Measurements from ENCODE around the gene CTCFL.
"Not testable (repeated sequence)": the region's sequence is repeated elsewhere in the genome, so short reads cannot be mapped to it uniquely, and the experiment has no call there.

CTCFL gene

DNA sequence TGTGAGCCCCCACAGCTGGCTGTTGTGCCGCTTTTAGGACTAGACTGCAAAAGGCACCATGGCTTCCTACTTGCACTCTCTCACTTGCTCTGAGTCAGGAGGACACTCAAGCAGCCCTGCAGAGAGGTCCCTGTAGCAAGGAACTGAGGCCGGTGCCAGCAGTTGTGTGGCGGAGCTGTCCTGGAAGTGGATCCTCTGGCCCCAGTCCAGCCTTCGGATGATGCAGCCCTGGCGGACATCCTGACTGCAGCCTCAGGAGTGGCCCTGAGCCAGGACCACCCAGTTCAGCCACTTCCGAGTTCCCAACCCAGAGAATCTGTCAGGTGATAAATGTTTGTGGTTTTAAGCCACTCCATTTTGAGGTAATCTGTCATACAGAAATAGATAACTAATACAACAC is 17.5 kb downstream of the CTCFL start:
- DNase-seq (ENCODE audit: low spot score): no peak

DNA sequence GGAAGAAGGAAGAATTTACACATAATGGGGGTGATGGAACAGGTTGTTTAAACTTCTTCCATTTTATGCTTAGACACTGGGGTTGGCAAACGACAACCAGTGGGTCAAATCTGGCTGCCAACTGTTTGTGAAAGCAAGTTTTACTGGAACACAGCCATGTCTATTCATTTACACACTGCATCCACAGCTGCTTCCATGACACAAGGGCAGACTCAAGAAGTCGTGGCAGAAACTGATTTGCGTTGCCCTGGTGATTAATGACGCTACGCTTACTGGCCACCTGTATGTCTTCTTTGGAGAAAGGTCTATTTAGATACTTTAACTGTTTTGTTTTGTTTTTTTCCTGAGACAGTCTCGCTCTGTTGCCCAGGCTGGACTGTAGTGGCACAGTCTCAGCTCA is 19.0 kb downstream of the CTCFL start:
- no peak for DNase-seq (ENCODE audit: low spot score)

DNA sequence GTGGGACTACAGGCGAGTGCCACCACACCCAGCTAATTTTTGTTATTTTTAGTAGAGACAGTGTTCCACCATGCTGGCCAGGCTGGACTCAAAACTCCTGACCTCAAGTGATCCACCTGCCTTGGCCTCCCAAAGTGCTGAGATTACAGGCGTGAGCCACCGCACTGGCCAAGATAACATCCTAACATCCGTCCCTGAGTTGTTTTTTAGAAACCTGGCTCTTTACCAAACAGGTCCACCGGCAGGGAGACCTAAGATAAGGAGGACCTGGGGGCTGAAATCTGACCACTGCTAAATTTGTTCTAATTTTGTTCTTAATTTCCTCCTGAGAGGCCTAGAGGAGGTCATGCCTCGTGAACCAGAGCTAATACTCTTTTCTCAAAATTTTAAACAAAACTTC is 20.5 kb downstream of the CTCFL start:
- DNase-seq (ENCODE audit: low spot score): no peak

- no peak for DNase-seq (ENCODE audit: low spot score)
Observed at GRCh38 chr20:57503035-57503658, 21.8 kb downstream of the CTCFL start.

DNA sequence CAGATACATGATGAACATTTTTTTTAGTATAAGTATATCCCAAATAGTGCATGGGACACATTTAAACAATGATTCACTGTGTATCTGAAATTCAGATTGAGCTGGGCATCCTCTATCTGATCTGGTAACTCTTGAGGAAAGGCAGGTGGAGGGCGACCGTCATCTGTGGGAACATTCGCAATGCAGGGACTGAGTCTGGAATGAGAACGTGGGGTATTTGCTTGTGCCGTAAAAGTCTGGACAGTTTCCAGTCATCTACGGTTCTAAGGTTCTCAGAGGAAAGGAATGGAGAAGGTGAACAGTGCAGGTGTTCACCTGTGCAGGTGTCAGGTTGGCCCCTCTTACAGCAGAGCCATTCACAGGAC is 22.6 kb downstream of the CTCFL start:
- DNase-seq (ENCODE audit: low spot score): no peak

GRCh38 chr20:57501461-57502335 is 23.2 kb downstream of the CTCFL start:
- DNase-seq (ENCODE audit: low spot score): no peak

- DNase-seq (ENCODE audit: low spot score): no peak
Observed at GRCh38 chr20:57500962-57501361, 24.0 kb downstream of the CTCFL start.

GRCh38 chr20:57500235-57500634 is 24.7 kb downstream of the CTCFL start:
- DNase-seq (ENCODE audit: low spot score): no peak

GRCh38 chr20:57499676-57500075 is 25.3 kb downstream of the CTCFL start:
- no peak for DNase-seq (ENCODE audit: low spot score)

GRCh38 chr20:57498425-57499400 is 26.2 kb downstream of the CTCFL start:
- DNase-seq (ENCODE audit: low spot score): no peak

- DNase-seq (ENCODE audit: low spot score): no peak
Observed at GRCh38 chr20:57496592-57496991, 28.3 kb downstream of the CTCFL start.

GRCh38 chr20:57495978-57496377 is 29.0 kb downstream of the CTCFL start:
- no peak for DNase-seq (ENCODE audit: low spot score)

DNA sequence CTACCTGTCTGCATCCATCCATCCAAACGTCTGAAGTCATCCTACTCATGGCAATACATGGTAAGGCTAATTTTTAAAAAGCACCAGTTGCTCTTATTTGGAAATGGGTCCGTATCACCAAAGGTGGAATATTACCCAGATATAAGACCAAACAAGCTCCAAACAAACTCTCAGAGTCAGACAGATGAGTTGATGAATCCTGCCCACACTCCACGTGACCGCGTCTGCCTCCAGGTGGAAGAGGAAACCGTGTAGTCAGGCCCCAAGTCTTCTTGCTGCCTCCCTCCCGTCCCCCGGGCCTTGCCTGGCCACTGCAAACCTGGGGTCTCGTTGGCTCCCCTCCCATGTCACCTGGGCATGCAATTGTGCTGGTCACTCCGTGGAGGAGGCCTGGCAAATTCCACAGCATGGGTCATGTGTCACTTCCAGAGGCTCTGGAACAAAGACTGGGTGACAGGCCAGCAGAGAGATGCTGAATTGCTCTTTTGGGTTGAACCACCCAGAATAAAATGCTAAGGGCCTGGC is 31.8 kb downstream of the CTCFL start:
- no peak for DNase-seq (ENCODE audit: low spot score)

GRCh38 chr20:57491373-57491772 is 33.6 kb downstream of the CTCFL start:
- no peak for DNase-seq (ENCODE audit: low spot score)

GRCh38 chr20:57488277-57488676 is 36.7 kb downstream of the CTCFL start:
- not testable (repeated sequence) for DNase-seq (ENCODE audit: low spot score)

- DNase-seq (ENCODE audit: low spot score): no peak
Observed at GRCh38 chr20:57485770-57486169, 39.2 kb downstream of the CTCFL start.

- DNase-seq (ENCODE audit: low spot score): no peak
Observed at GRCh38 chr20:57484772-57485171, 40.2 kb downstream of the CTCFL start.

DNA sequence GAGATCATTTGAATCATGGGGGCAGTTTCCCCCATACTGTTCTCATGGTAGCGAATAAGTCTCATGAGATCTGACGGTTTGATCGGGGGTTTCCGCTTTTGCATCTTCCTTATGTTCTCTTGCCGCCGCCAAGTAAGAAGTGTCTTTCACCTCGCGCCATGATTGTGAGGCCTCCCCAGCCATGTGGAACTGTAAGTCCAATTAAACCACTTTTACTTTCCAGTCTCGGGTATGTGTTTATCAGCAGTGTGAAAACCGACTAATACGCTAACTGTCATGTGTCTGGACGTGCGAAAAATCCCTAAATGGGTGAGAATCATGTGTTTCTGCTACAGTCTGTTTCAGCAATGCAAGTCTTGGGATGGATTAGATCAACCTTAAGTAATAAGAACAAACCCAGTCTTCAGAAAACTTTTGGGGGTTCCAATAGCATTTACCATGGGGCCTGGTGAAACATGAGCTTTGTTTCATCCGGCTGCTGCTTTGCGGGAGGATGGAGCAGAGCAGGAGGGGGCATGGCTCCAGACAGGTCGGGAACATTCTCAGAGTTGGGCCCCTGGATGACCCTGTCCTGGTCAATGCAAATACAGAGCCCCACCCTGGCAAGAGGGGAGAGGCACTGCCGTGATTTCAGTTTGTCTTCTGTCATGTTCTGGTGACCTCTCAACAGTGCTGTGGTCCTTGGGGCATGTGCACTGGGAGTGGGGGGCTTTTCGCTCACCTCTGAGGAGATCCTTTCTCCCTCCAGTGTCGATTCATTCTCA is 41.5 kb downstream of the CTCFL start:
- DNase-seq (ENCODE audit: low spot score): no peak

GRCh38 chr20:57482796-57483195 is 42.1 kb downstream of the CTCFL start:
- DNase-seq (ENCODE audit: low spot score): no peak

DNA sequence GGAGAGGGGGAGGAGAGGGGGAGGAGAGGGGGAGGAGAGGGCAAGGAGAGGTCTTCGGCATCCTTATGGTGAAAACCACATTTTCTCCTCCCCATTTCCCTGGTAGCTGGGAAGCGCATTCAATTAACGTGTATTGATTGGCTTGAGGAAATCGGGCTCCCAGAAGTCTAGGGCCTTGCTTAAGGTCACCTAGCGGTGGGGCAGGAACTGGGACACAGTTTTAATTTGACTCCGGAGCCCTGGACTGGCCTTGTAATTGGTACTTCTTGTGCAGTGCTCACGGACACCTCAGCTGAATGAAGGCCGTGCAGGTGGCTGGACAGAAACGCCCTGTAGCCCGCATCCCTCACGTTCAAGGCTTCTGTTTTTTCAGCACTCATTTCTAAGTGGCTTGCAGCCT is 42.8 kb downstream of the CTCFL start:
- DNase-seq (ENCODE audit: low spot score): no peak

DNA sequence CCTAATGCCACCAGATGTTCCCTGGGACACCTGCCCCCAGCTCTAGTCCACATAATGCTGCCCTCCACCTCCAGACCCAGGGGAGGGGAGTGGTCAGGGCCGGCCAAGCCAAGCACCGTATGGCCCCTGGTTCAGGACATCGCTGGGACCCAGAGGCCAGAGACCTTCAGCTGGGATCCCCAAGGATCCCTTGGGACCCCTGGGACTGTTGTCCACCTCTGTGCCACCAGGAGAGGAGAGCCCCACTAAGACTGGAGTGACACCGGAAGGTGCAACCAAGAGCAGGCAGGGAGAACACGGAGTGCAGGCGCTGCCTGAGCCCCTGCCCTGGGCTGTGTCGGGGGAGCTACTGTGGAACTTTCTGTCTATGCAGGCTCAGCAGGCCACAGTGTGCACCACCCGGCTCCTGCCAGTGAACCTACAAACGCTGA is 43.6 kb downstream of the CTCFL start:
- DNase-seq (ENCODE audit: low spot score): no peak

Data from HuH-7 (cell line).